Vagina (tissue), 2 donors: ENCODE measurements around the gene ARMH3.

Experiments used
- CTCF ChIP-seq, 3 experiments: fragments of 450-650 bp in 2 of 3; fragments of 200-600 bp in 1 of 3; sonication (generic) in 1 of 3; IDR thresholded peaks; one replicate each; pipeline ENCODE4 v1.5.1; 2017 to 2019; ENCODE audit warnings: antibody characterized with exemption in 3 of 3, mild to moderate bottlenecking in 2 of 3, moderate library complexity in 2 of 3
- POLR2A ChIP-seq, 2 donors: fragments of 450-650 bp; IDR thresholded peaks; one replicate each; pipeline ENCODE4 v1.6.1; 2017; ENCODE audit warnings: antibody characterized with exemption in 2 of 2, mild to moderate bottlenecking in 2 of 2, moderate library complexity in 2 of 2
- POLR2AphosphoS5 ChIP-seq, 2 donors: sonication (generic); formaldehyde crosslinking; IDR thresholded peaks; one replicate each; pipeline ENCODE4 v1.9.0; 2017; ENCODE audit warnings: antibody characterized with exemption in 2 of 2, mild to moderate bottlenecking in 2 of 2, low read depth in 1 of 2; ENCODE audit not compliant: insufficient read depth in 1 of 2

GRCh38 chr10:101837748-101838147 lies 218.2 kb downstream of the ARMH3 start:
- no peak for TF ChIP-seq CTCF (IDR thresholded peaks at IDR 0.05)
- TF ChIP-seq POLR2AphosphoS5 (IDR thresholded peaks at IDR 0.05; ENCODE audit: insufficient read depth in 1 of 2, low read depth in 1 of 2), result no peak
- TF ChIP-seq POLR2A (IDR thresholded peaks at IDR 0.05), result no peak
